ENCODE results near the gene PLCB1.

Gene PLCB1

GRCh38 chr20:8129211-8129976 is 2.7 kb upstream of the PLCB1 start:
- FAIRE-seq = no peak

- no peak for FAIRE-seq
These were observed 1.1 kb upstream of the PLCB1 start for GRCh38 chr20:8130840-8131526.

- FAIRE-seq = no peak
These were observed 631 bp downstream of the PLCB1 start for GRCh38 chr20:8132484-8133309.

GRCh38 chr20:8133310-8133768 is 1.3 kb downstream of the PLCB1 start:
- FAIRE-seq = no peak

- no peak for FAIRE-seq
These were observed 1.9 kb downstream of the PLCB1 start for GRCh38 chr20:8133851-8134451.

- FAIRE-seq = no peak
These were observed 7.8 kb downstream of the PLCB1 start for GRCh38 chr20:8139899-8140298.

- no peak for FAIRE-seq
These were observed 11.4 kb downstream of the PLCB1 start for GRCh38 chr20:8143474-8143873.

GRCh38 chr20:8144282-8145245 is 12.5 kb downstream of the PLCB1 start:
- FAIRE-seq = no peak

GRCh38 chr20:8145246-8146168 is 13.4 kb downstream of the PLCB1 start:
- no peak for FAIRE-seq

GRCh38 chr20:8147476-8147875 is 15.4 kb downstream of the PLCB1 start:
- no peak for FAIRE-seq

GRCh38 chr20:8148501-8148900 is 16.4 kb downstream of the PLCB1 start:
- no peak for FAIRE-seq

GRCh38 chr20:8150591-8150990 is 18.5 kb downstream of the PLCB1 start:
- FAIRE-seq = no peak

GRCh38 chr20:8151372-8151771 is 19.3 kb downstream of the PLCB1 start:
- FAIRE-seq = no peak

GRCh38 chr20:8152183-8152582 is 20.1 kb downstream of the PLCB1 start:
- FAIRE-seq = no peak

GRCh38 chr20:8152847-8153246 is 20.8 kb downstream of the PLCB1 start:
- FAIRE-seq = no peak

GRCh38 chr20:8153281-8153908 is 21.3 kb downstream of the PLCB1 start:
- FAIRE-seq = no peak

- FAIRE-seq = no peak
These were observed 22.6 kb downstream of the PLCB1 start for GRCh38 chr20:8154638-8155037.

GRCh38 chr20:8155229-8155628 is 23.2 kb downstream of the PLCB1 start:
- no peak for FAIRE-seq

GRCh38 chr20:8155812-8156211 is 23.7 kb downstream of the PLCB1 start:
- FAIRE-seq = no peak
